Stimulated activated CD8-positive, alpha-beta memory T cell treated with anti-CD3 and anti-CD28 coated beads, Interleukin-12 subunit alpha, Interleukin-12 subunit beta, amount 100 ng/mL, for 24 hours (primary cell): ENCODE measurements around the gene CEACAM20.
"Not testable (repeated sequence)": the region's sequence is repeated elsewhere in the genome, so short reads cannot be mapped to it uniquely, and the experiment has no call there.

Source experiments
- DNase-seq: peaks from one replicate; pipeline ENCODE4 v3.0.0-alpha.2; 2020; ENCODE audit errors: extremely low read depth

CEACAM20 gene

GRCh38 chr19:44549507-44549906 is 20.0 kb upstream of the CEACAM20 start:
- no peak for DNase-seq

- no peak for DNase-seq
Observed at GRCh38 chr19:44548736-44549135, 19.3 kb upstream of the CEACAM20 start.

- no peak for DNase-seq
Observed at GRCh38 chr19:44544031-44544430, 14.6 kb upstream of the CEACAM20 start.

GRCh38 chr19:44542671-44543070 is 13.2 kb upstream of the CEACAM20 start:
- DNase-seq = no peak

GRCh38 chr19:44540736-44541135 is 11.3 kb upstream of the CEACAM20 start:
- no peak for DNase-seq

GRCh38 chr19:44539991-44540390 is 10.5 kb upstream of the CEACAM20 start:
- no peak for DNase-seq

- no peak for DNase-seq
Observed at GRCh38 chr19:44539236-44539826, 9.9 kb upstream of the CEACAM20 start.

GRCh38 chr19:44535361-44535760 is 5.9 kb upstream of the CEACAM20 start:
- not testable (repeated sequence) for DNase-seq

- DNase-seq = no peak
Observed at GRCh38 chr19:44532819-44533218, 3.3 kb upstream of the CEACAM20 start.

- DNase-seq = no peak
Observed at GRCh38 chr19:44530777-44531176, 1.3 kb upstream of the CEACAM20 start.

- no peak for DNase-seq
Observed at GRCh38 chr19:44527554-44527953, 1.9 kb downstream of the CEACAM20 start.

GRCh38 chr19:44525721-44526430 is 3.6 kb downstream of the CEACAM20 start:
- no peak for DNase-seq

GRCh38 chr19:44521370-44521769 is 8.1 kb downstream of the CEACAM20 start:
- DNase-seq = no peak

GRCh38 chr19:44517146-44517545 is 12.3 kb downstream of the CEACAM20 start:
- DNase-seq = no peak

GRCh38 chr19:44515907-44516306 is 13.6 kb downstream of the CEACAM20 start:
- no peak for DNase-seq

- no peak for DNase-seq
Observed at GRCh38 chr19:44515031-44515430, 14.4 kb downstream of the CEACAM20 start.

GRCh38 chr19:44512326-44513298 is 16.9 kb downstream of the CEACAM20 start:
- no peak for DNase-seq

- no peak for DNase-seq
Observed at GRCh38 chr19:44509478-44509877, 20.0 kb downstream of the CEACAM20 start.

- peak; percentile 89 for DNase-seq
Observed at GRCh38 chr19:44499962-44500949, 29.2 kb downstream of the CEACAM20 start, which contains the start of gene ZNF180. Gene ZNF180, minus strand, starts transcription at chr19:44500522. Its CDS starts 3,188 bp downstream, at chr19:44497334.

GRCh38 chr19:44499559-44499958 is 29.9 kb downstream of the CEACAM20 start:
- no peak for DNase-seq

- no peak for DNase-seq
Observed at GRCh38 chr19:44498988-44499387, 30.5 kb downstream of the CEACAM20 start.
